AG09319 (cell line): ENCODE results near the gene ELOVL4.

Experiments
- DNase-seq: peaks from one replicate; pipeline ENCODE4 v3.0.0-alpha.2; 2010; ENCODE audit warnings: low read depth; ENCODE audit errors: extremely low read depth
- CTCF ChIP-seq: IDR thresholded peaks from 2 replicates; pipeline ENCODE4 v1.5.1; 2011; ENCODE audit warnings: low read depth, mild to moderate bottlenecking, inconsistent platforms, low read length, moderate library complexity

Gene ELOVL4

GRCh38 chr6:79943133-79943532 is 4.2 kb downstream of the ELOVL4 start:
- TF ChIP-seq CTCF = no peak
- no peak for DNase-seq

DNA sequence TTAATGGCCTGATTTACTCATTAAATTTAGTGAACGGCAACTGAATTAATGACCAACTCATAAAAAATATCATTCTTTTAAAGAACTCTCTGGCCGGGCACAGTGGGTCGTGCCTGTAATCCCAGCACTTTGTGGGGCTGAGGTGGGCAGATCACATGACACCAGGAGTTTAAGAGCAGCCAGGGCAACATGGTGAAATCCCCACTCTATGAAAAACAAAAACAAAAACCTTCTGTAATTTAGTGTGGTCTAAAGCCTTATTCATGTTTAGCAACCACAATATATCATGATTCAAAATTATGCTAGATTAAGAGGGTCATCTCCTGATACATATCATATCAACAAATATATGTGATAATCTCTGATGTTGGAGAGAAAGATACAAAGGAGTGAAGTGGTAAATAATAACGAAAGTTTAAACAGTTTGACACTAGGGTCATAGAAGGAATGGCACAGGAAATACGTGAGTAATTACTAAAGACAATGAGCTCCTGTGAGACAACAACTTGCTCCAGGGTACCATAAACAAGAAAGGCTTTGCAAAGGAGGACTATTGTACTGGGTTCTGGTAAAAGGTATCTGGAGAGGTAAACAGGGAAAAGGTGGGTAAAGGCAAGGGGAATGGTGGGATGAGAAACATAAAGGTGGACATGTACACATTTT is 5.7 kb downstream of the ELOVL4 start:
- no peak for DNase-seq
- TF ChIP-seq CTCF = no peak

DNA sequence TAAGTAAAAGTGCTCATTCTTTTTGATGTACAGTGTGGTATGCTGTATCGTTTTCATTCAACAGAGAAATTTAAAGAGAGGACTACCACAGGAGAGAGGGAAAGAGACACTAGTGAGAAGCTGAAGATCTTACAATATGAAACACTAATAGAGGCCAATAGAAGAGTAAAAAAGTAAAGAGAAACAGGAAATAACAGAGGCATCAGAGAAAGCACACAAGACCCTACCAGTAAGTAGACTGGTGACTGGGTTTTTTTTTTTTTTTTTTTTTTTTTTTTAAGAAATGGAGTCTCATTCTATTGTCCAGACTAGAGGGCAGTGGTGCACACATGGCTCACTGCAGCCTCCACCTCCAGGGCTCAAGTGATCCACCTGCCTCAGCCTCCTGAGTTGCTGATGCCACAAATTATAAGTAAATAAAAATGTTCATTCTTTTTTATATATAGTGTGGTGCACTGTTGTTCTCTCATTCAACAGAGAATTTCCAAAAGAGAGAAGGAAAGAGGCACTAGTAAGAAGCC is 18.8 kb downstream of the ELOVL4 start:
- no peak for TF ChIP-seq CTCF
- no peak for DNase-seq

- DNase-seq = no peak
- no peak for TF ChIP-seq CTCF
Observed at GRCh38 chr6:79927758-79928157, 19.6 kb downstream of the ELOVL4 start.

- no peak for TF ChIP-seq CTCF
Observed at GRCh38 chr6:79923270-79923669, 24.1 kb downstream of the ELOVL4 start.

DNA sequence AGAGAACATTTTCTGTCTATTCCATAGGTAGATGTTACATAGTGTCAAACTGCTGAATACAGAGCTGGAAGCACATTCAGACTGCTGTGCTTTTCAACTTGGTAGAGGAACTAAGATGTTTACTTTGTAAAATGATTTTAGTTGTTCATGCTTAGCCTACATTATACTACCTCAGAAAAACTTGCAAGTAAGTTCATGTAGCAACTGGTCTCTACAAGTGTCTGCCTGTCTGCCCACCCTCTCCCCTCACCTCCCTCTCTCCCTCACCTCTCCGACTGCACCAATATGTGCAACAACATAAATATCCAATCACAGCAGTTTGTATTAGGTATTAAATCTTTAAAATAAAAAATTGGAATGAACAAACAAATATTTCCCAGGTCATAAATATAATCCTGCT is 25.3 kb downstream of the ELOVL4 start:
- no peak for DNase-seq
- TF ChIP-seq CTCF = no peak

More at GRCh38 chr6:79923270-79923669, 24.1 kb downstream of the ELOVL4 start:
- no peak for DNase-seq

DNA sequence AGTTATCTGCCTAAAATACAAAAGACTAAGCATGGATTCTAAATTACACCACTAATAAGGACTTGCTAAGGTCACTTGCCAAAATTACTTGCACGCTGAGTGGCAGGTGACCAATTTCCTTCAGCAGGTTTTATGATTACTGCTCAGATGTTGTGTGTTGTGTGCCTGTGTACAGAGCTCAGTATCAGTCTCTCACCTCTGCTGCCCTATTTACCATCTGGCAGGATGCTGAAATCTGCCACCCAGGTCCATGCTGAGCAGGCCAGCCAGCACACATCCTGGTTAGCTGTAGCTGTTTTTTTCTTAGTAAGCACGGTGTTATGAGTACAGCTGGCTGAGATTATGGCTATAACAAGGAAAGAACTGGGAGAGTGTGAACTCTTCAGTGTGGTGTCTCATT is 34.0 kb downstream of the ELOVL4 start:
- TF ChIP-seq CTCF = no peak
- DNase-seq = no peak
